ENCODE data around the gene OR3A2. TPM values are rescaled to one million over a fixed set of nuclear protein-coding genes. Genes with fewer than 3 reads are reported as not detected.
"Not testable (repeated sequence)": the region's sequence is repeated elsewhere in the genome, so short reads cannot be mapped to it uniquely, and the experiment has no call there.

OR3A2 gene
- total RNA-seq (2014; rRNA removed; shearing (Covaris generic)) = not detected in 2 replicates

DNA sequence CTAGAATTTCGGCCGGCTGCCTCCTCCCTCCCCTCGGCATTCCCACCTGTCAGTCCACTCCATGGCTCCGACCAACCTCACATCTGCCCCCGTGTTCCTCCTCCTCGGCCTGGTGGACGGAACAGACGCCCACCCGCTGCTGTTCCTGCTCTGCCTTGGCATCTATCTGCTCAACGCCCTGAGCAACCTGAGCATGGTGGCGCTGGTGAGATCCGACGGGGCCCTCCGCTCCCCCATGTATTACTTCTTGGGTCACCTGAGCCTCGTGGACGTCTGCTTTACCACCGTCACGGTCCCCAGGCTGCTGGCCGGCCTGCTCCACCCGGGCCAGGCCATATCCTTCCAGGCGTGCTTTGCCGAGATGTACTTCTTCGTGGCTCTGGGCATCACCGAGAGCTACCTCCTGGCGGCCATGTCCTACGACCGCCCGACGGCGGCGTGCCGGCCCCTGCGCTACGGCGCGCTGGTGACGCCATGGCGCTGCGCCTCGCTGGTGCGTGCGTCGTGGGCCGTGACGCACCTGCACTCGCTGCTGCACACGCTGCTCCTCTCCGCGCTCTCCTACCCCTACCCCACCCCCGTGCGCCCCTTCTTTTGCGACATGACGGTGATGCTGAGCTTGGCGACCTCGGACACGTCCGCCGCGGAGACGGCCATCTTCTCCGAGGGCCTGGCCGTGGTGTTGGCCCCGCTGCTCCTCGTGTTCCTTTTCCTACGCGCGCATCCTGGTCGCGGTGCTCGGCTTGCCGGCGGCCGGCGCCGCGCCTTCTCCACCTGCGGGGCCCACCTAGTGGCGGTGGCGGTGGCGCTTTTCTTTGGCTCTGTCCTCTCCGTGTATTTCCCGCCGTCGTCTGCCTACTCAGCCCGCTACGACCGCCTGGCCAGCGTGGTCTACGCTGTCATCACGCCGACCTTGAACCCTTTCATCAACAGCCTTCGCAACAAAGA is at the start of gene OR3A2:
Gene OR3A2 (minus strand): TSS at position 440 of the 948 bp plus-strand sequence.
- in situ Hi-C loops (cut with HindIII; ENCODE audit: low sequenced_read_pairs) = no loop called here
- DNase-seq (ENCODE audit: low spot score) = no peak

DNA sequence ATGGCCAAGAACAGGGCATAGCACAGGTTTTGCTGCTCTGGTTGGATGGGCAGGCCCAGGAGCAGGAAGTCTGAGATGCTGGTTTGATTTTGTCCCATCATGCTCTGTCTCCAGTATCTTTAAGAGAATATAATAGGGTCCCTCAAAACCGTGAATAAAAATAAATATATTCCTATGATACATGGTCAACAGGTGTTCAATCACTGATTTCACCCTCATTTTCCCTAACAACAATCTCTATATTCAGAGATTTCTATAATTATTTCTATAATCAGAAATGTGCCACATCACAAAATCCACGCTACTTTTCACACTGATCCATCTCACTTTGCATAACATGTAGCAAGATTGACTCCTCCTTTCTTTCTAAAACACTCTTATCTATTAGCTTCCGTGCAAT is 47.6 kb upstream of the OR3A2 start, which contains the start of gene OR1E2:
Gene OR1E2 (minus strand): TSS at position 101 of the 400 bp plus-strand sequence. CDS start 0 bp downstream, at position 101.
- DNase-seq (ENCODE audit: low spot score) = no peak
- in situ Hi-C loops (cut with HindIII; ENCODE audit: low sequenced_read_pairs) = no loop called here

- in situ Hi-C loops (cut with HindIII; ENCODE audit: low sequenced_read_pairs); DNase-seq (ENCODE audit: low spot score): not testable (repeated sequence)
Observed at GRCh38 chr17:3433215-3433614, 47.1 kb upstream of the OR3A2 start.

GRCh38 chr17:3418222-3418621 is 32.1 kb upstream of the OR3A2 start:
- DNase-seq (ENCODE audit: low spot score) = no peak
- in situ Hi-C loops (cut with HindIII; ENCODE audit: low sequenced_read_pairs) = no loop called here

DNA sequence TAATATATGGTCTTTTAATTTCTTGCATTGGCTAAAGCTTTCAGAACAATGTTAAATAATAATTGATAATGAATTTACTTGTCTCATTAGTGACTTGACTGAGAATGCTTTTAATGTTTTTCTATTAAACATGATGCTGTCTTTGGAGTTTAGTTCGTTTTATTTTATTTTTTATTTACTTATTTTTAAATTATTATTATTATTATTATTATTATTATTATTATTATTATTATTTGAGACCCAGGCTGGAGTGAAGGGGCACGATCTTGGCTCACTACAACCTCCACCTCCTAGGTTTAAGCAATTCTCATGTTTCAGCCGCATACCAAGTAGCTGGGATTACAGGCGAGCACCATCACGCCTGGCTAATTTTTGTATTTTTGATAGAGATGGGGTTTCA is 29.5 kb upstream of the OR3A2 start:
- DNase-seq (ENCODE audit: low spot score) = no peak
- in situ Hi-C loops (cut with HindIII; ENCODE audit: low sequenced_read_pairs) = no loop called here

GRCh38 chr17:3412216-3412615 is 26.1 kb upstream of the OR3A2 start:
- in situ Hi-C loops (cut with HindIII; ENCODE audit: low sequenced_read_pairs); DNase-seq (ENCODE audit: low spot score): not testable (repeated sequence)

DNA sequence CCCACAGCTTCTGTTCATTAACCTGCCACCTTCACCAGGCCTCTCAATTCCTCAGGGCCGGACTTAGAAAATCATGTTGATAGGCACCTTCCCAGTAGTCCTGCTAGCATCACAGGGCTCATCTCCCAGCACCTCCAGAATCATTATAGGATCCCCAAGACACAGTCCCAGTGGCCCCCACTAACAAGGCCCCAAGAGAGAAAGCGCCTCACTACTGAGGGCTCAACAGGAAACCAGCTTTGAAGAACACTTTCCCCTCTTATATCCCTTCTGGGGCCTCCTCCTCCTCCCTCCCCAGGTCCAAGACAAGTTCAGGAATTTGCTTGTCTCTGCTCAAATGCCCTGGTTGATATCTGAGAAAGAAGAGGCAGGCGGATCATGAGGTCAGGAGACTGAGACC is 25.0 kb upstream of the OR3A2 start, which contains the start of gene OR3A3:
Gene OR3A3 (plus strand): TSS at position 301 of the 400 bp plus-strand sequence.
- in situ Hi-C loops (cut with HindIII; ENCODE audit: low sequenced_read_pairs) = no loop called here

GRCh38 chr17:3403856-3404255 is 17.7 kb upstream of the OR3A2 start:
- in situ Hi-C loops (cut with HindIII; ENCODE audit: low sequenced_read_pairs); DNase-seq (ENCODE audit: low spot score): not testable (repeated sequence)

More for the DNA sequence above, 25.0 kb upstream of the OR3A2 start, which contains the start of gene OR3A3:
- DNase-seq (ENCODE audit: low spot score) = no peak

- in situ Hi-C loops (cut with HindIII; ENCODE audit: low sequenced_read_pairs) = no loop called here
- DNase-seq (ENCODE audit: low spot score) = no peak
Observed at GRCh38 chr17:3401786-3402185, 15.7 kb upstream of the OR3A2 start.

- in situ Hi-C loops (cut with HindIII; ENCODE audit: low sequenced_read_pairs) = no loop called here
- DNase-seq (ENCODE audit: low spot score) = no peak
Observed at GRCh38 chr17:3400055-3400454, 13.9 kb upstream of the OR3A2 start.

- no peak for DNase-seq (ENCODE audit: low spot score)
- in situ Hi-C loops (cut with HindIII; ENCODE audit: low sequenced_read_pairs) = no loop called here
Observed at GRCh38 chr17:3398310-3398709, 12.2 kb upstream of the OR3A2 start, which contains the start of gene OR1E1. Gene OR1E1 (minus strand): TSS chr17:3398410. CDS start chr17:3398410, 0 bp downstream.

DNA sequence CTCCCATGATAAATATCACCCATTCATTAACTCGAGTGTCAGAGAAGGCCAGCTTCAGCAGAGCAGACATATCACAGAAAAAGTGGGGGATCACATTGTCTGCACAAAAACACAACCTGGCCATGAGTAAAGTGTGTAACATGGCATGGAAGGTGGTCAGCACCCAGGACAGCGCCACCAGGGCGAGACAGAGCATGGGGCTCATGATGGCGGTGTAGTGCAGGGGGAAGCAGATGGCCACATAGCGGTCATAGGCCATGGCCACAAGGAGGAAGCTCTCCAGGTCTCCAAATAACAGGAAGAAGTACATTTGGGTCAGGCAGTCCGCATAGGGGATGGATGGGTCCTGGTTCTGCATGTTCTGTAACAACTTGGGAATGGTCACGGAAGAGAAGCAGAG is 11.7 kb upstream of the OR3A2 start:
- in situ Hi-C loops (cut with HindIII; ENCODE audit: low sequenced_read_pairs); DNase-seq (ENCODE audit: low spot score): not testable (repeated sequence)

DNA sequence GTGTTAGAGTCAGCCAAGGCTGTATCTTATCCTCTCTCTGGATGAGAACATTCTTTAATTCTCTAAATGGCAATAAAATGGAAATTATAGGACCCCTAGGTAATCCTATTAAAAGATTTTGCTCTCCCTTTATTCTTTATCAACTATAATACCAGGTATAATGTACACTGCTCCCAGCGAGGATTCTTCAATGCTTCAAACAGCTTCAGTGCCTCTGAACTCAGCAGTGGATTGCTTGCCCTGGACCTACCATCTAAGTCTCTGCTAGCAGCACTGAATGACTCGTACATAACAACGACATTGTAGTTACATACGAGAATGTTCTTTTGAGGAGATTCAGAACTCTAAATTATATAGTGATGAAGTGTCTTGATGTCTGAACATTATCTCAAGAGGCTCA is 3.7 kb upstream of the OR3A2 start:
- in situ Hi-C loops (cut with HindIII; ENCODE audit: low sequenced_read_pairs) = no loop called here
- no peak for DNase-seq (ENCODE audit: low spot score)

- in situ Hi-C loops (cut with HindIII; ENCODE audit: low sequenced_read_pairs) = no loop called here
- DNase-seq (ENCODE audit: low spot score) = no peak
Observed at GRCh38 chr17:3381957-3382356, 4.2 kb downstream of the OR3A2 start.

GRCh38 chr17:3378321-3378720 is 7.8 kb downstream of the OR3A2 start:
- no peak for DNase-seq (ENCODE audit: low spot score)
- in situ Hi-C loops (cut with HindIII; ENCODE audit: low sequenced_read_pairs) = no loop called here

- DNase-seq (ENCODE audit: low spot score); in situ Hi-C loops (cut with HindIII; ENCODE audit: low sequenced_read_pairs): not testable (repeated sequence)
Observed at GRCh38 chr17:3371167-3371566, 14.9 kb downstream of the OR3A2 start.

- in situ Hi-C loops (cut with HindIII; ENCODE audit: low sequenced_read_pairs); DNase-seq (ENCODE audit: low spot score): not testable (repeated sequence)
Observed at GRCh38 chr17:3342782-3343181, 43.3 kb downstream of the OR3A2 start.

- peak; percentile 1 for DNase-seq (ENCODE audit: low spot score)
- in situ Hi-C loops (cut with HindIII; ENCODE audit: low sequenced_read_pairs) = no loop called here
Observed at GRCh38 chr17:3335876-3336275, 50.2 kb downstream of the OR3A2 start.

GRCh38 chr17:3318336-3318735 is 67.8 kb downstream of the OR3A2 start:
- no peak for DNase-seq (ENCODE audit: low spot score)
- in situ Hi-C loops (cut with HindIII; ENCODE audit: low sequenced_read_pairs) = no loop called here

DNA sequence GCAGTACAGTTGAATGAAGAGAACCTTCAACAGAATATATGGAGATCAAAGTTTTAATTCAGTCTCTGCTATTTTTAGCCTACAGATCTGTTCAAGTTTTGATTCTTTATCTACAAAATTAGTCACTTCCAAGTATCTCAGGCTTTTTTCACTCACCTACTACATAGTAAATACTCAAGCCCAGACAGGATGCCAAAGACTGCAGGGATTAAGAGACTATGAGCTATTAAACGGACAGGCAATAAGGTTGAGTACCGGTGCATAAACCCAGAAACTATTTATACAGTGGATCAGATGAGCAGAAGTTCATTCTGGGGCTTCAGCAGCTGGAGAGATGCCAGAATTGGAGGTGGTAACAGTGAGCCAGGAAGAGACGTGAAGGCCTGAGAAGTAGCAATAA is 69.3 kb downstream of the OR3A2 start:
- in situ Hi-C loops (cut with HindIII; ENCODE audit: low sequenced_read_pairs) = no loop called here
- DNase-seq (ENCODE audit: low spot score) = no peak
